ENCODE measurements around the gene STT3B. TPM values are rescaled to one million over a fixed set of nuclear protein-coding genes. Genes with fewer than 3 reads are reported as not detected.

Gene STT3B
- total RNA-seq, 1 experiment from 2014 or later = 155 TPM

GRCh38 chr3:31621314-31621713 is 88.6 kb downstream of the STT3B start:
- no peak for TF ChIP-seq EZH2 (IDR thresholded peaks at IDR 0.05; ENCODE audit: low read depth)
- TF ChIP-seq CTCF (conservative IDR thresholded peaks at IDR 0.05) = no peak
- H3K36me3 ChIP-seq (ENCODE audit: low read depth) = no peaks in the 10 kb centered on the region; the same call in 1 of the 2 replicates
- no peaks in the 10 kb centered on the region for H3F3A ChIP-seq (ENCODE audit: insufficient read depth, low read depth)
- intact Hi-C loops (cut with micrococcal nuclease; ENCODE audit: unreplicated experiment) = no loop called here
- H2AFZ ChIP-seq = no peak overlapping the region
- no peak overlapping the region for H3K4me2 ChIP-seq
- no peaks in the 10 kb centered on the region for H3K79me2 ChIP-seq (ENCODE audit: low read depth)
- CTCF ChIA-PET = no interaction called here
- no peaks in the 10 kb centered on the region for H3K9me3 ChIP-seq (ENCODE audit: insufficient read depth, low read depth)
- H4K20me1 ChIP-seq (ENCODE audit: insufficient read depth) = no peaks in the 10 kb centered on the region
- BruUV-seq (replicated peaks) = no TSS peak
- no peaks in the 10 kb centered on the region for H3K9me2 ChIP-seq (ENCODE audit: insufficient read depth)
- DNase-seq = no peak
- H3K27ac ChIP-seq = no peak overlapping the region
- H3K27me3 ChIP-seq (ENCODE audit: insufficient read depth, low read depth) = no peaks in the 10 kb centered on the region
- POLR2A ChIA-PET (ENCODE audit: unreplicated experiment) = interaction anchor here (0.6 kb wide), 2 partner anchors 206 to 570 kb away, joined by 3 to 5 read pairs; no protein-coding TSS in a partner anchor
- H3K4me3 ChIP-seq = no peak overlapping the region
- no peaks in the 10 kb centered on the region for H3K4me1 ChIP-seq (replicated peaks; ENCODE audit: insufficient read depth)

- H3K4me2 ChIP-seq = no peak overlapping the region
- intact Hi-C loops (cut with micrococcal nuclease; ENCODE audit: unreplicated experiment) = no loop called here
- no peaks in the 10 kb centered on the region for H4K20me1 ChIP-seq (ENCODE audit: insufficient read depth)
- no peaks in the 10 kb centered on the region for H3K79me2 ChIP-seq (ENCODE audit: low read depth)
- no peak overlapping the region for H2AFZ ChIP-seq
- no TSS peak for BruUV-seq (replicated peaks)
- no peaks in the 10 kb centered on the region for H3K27me3 ChIP-seq (ENCODE audit: insufficient read depth, low read depth)
- H3K36me3 ChIP-seq (ENCODE audit: low read depth) = no peaks in the 10 kb centered on the region; the same call in 1 of the 2 replicates
- H3K9me3 ChIP-seq (ENCODE audit: insufficient read depth, low read depth) = no peaks in the 10 kb centered on the region
- POLR2A ChIA-PET (ENCODE audit: unreplicated experiment) = no interaction called here
- no peak for DNase-seq
- no peaks in the 10 kb centered on the region for H3K4me1 ChIP-seq (replicated peaks; ENCODE audit: insufficient read depth)
- TF ChIP-seq CTCF (conservative IDR thresholded peaks at IDR 0.05) (no peak), EZH2 (IDR thresholded peaks at IDR 0.05; ENCODE audit: low read depth) (no peak)
- no peaks in the 10 kb centered on the region for H3K9me2 ChIP-seq (ENCODE audit: insufficient read depth)
- CTCF ChIA-PET = no interaction called here
- H3K27ac ChIP-seq = no peak overlapping the region
- H3K4me3 ChIP-seq = no peak overlapping the region
- H3F3A ChIP-seq (ENCODE audit: insufficient read depth, low read depth) = no peaks in the 10 kb centered on the region
Measured at GRCh38 chr3:31622636-31623288, 90.0 kb downstream of the STT3B start.

GRCh38 chr3:31624083-31624709 is 91.5 kb downstream of the STT3B start:
- Histone ChIP-seq H4K20me1 (ENCODE audit: insufficient read depth) (no peaks in the 10 kb centered on the region), H3K4me3 (no peak overlapping the region), H3F3A (ENCODE audit: insufficient read depth, low read depth) (no peaks in the 10 kb centered on the region), H3K4me1 (replicated peaks; ENCODE audit: insufficient read depth) (no peaks in the 10 kb centered on the region), H2AFZ (no peak overlapping the region), H3K27me3 (ENCODE audit: insufficient read depth, low read depth) (no peaks in the 10 kb centered on the region), H3K27ac (no peak overlapping the region), H3K36me3 (ENCODE audit: low read depth) (no peaks in the 10 kb centered on the region; the same call in 1 of the 2 replicates), H3K9me3 (ENCODE audit: insufficient read depth, low read depth) (no peaks in the 10 kb centered on the region), H3K4me2 (no peak overlapping the region), H3K79me2 (ENCODE audit: low read depth) (no peaks in the 10 kb centered on the region), H3K9me2 (ENCODE audit: insufficient read depth) (no peaks in the 10 kb centered on the region)
- no peak for DNase-seq
- CTCF ChIA-PET = no interaction called here
- intact Hi-C loops (cut with micrococcal nuclease; ENCODE audit: unreplicated experiment) = no loop called here
- no TSS peak for BruUV-seq (replicated peaks)
- POLR2A ChIA-PET (ENCODE audit: unreplicated experiment) = no interaction called here
- no peak for TF ChIP-seq CTCF (conservative IDR thresholded peaks at IDR 0.05)
- TF ChIP-seq EZH2 (IDR thresholded peaks at IDR 0.05; ENCODE audit: low read depth) = no peak
